Endothelial cell of umbilical vein (primary cell): ENCODE measurements around the gene ADRM1. TPM values are rescaled to one million over a fixed set of nuclear protein-coding genes. Genes with fewer than 3 reads are reported as not detected.

Source experiments
- BruUV-seq: library from RNA; stranded (reverse); fragments of 400-500 nt; replicated peaks from 2 replicates; lab custom pipeline; 2021; lab: Mats Ljungman, UMichigan
- CTCF ChIA-PET: fragments of 300-600, 350-600 bp; sonication (Branson Sonifier 250); formaldehyde crosslinking; loops from one replicate; lab custom pipeline; 2021; ENCODE audit warnings: antibody characterized with exemption, inconsistent platforms; lab: Charles Lee
- POLR2A ChIA-PET: fragments of 300-600, 350-600 bp; sonication (Branson Sonifier 250); formaldehyde crosslinking; loops from one replicate; lab custom pipeline; 2021; ENCODE audit warnings: antibody characterized with exemption, inconsistent platforms; lab: Charles Lee
- DNase-seq: peaks from one replicate; pipeline ENCODE4 v3.0.0-alpha.2; 2011; ENCODE audit warnings: low read depth, low spot score
- FAIRE-seq: peaks from 2 replicates; lab custom pipeline; 2011; peaks lifted over from hg19 to GRCh38; lab: Jason Lieb, UNC
- H2AFZ ChIP-seq: 2 replicates; pipeline ENCODE4 v1.6.0; 2012; ENCODE audit warnings: low read depth, low read length, control low read depth, inconsistent platforms
- H3K27ac ChIP-seq: 2 replicates; pipeline ENCODE4 v1.5.1; 2011; ENCODE audit warnings: low read depth, mild to moderate bottlenecking, control low read depth, low read length, moderate library complexity; ENCODE audit not compliant: insufficient read depth
- H3K27me3 ChIP-seq, 2 experiments: 2 replicates each; pipeline versions ENCODE4 v1.6.0 to v1.6.1; 2011; ENCODE audit warnings: low read length in 2 of 2, mixed read lengths in 1 of 2; ENCODE audit not compliant: control insufficient read depth in 2 of 2, insufficient read depth in 2 of 2
- H3K36me3 ChIP-seq, 2 experiments: 2 replicates in 1 of 2; 3 replicates in 1 of 2; pipeline ENCODE4 v1.5.1; 2011; ENCODE audit warnings: low read length in 2 of 2, mild to moderate bottlenecking in 1 of 2, moderate library complexity in 1 of 2; ENCODE audit not compliant: control insufficient read depth in 2 of 2, insufficient read depth in 2 of 2; ENCODE audit errors: extremely low read depth in 1 of 2
- H3K4me1 ChIP-seq: 3 replicates; pipeline ENCODE4 v1.5.1; 2011; ENCODE audit warnings: mild to moderate bottlenecking, low read length; ENCODE audit not compliant: control insufficient read depth, insufficient read depth; ENCODE audit errors: extremely low read depth
- H3K4me2 ChIP-seq: 2 replicates; pipeline ENCODE4 v1.6.1; 2011; ENCODE audit warnings: low read length, control low read depth, mixed read lengths; ENCODE audit not compliant: insufficient read depth
- H3K4me3 ChIP-seq, 3 experiments: fragments of 200-600 bp in 1 of 3; sonication (generic), shearing (Covaris generic) in 1 of 3; replicated peaks in 1 of 3; 2 replicates each; pipeline ENCODE4 v1.5.1; 2011 to 2016; ENCODE audit warnings: control low read depth in 3 of 3, low read length in 3 of 3, mild to moderate bottlenecking in 2 of 3, inconsistent platforms in 1 of 3, low read depth in 1 of 3, moderate library complexity in 1 of 3; ENCODE audit not compliant: insufficient read depth in 1 of 3
- H3K79me2 ChIP-seq: 2 replicates; pipeline ENCODE4 v1.6.0; 2012; ENCODE audit warnings: low read length, inconsistent platforms; ENCODE audit not compliant: control insufficient read depth, insufficient read depth
- H3K9ac ChIP-seq: replicated peaks from 2 replicates; pipeline ENCODE3; 2011; ENCODE audit warnings: low read length, control low read depth; ENCODE audit not compliant: insufficient read depth; ENCODE audit errors: extremely low read depth
- H3K9me1 ChIP-seq: replicated peaks from 3 replicates; pipeline ENCODE4 v1.6.0; 2011; ENCODE audit warnings: mild to moderate bottlenecking, low read length; ENCODE audit not compliant: control insufficient read depth, insufficient read depth; ENCODE audit errors: extremely low read depth
- H3K9me3 ChIP-seq: replicated peaks from 2 replicates; pipeline ENCODE4 v1.5.1; 2012; ENCODE audit warnings: low read length, inconsistent platforms; ENCODE audit not compliant: control insufficient read depth, insufficient read depth
- H4K20me1 ChIP-seq: replicated peaks from 2 replicates; pipeline ENCODE3; 2011; ENCODE audit warnings: mild to moderate bottlenecking, low read length; ENCODE audit not compliant: control insufficient read depth, insufficient read depth; ENCODE audit errors: extremely low read depth
- EZH2 ChIP-seq: IDR thresholded peaks from 2 replicates; pipeline ENCODE4 v1.6.1; 2012; ENCODE audit warnings: borderline replicate concordance, low read depth, mild to moderate bottlenecking, moderate library complexity, low read length, inconsistent platforms; ENCODE audit not compliant: severe bottlenecking
- FOS ChIP-seq: IDR thresholded peaks from 2 replicates; pipeline ENCODE4 v1.6.1; 2011; ENCODE audit warnings: mild to moderate bottlenecking, low read length, moderate library complexity, borderline replicate concordance; ENCODE audit not compliant: insufficient read depth
- GATA2 ChIP-seq: IDR thresholded peaks from 2 replicates; pipeline ENCODE4 v1.7.0; 2011; ENCODE audit warnings: low read depth, mild to moderate bottlenecking, moderate library complexity, mixed read lengths, low read length; ENCODE audit not compliant: insufficient read length, insufficient read depth
- JUN ChIP-seq: IDR thresholded peaks from 2 replicates; pipeline ENCODE4 v1.6.1; 2011; ENCODE audit warnings: borderline replicate concordance, low read depth; ENCODE audit not compliant: insufficient read length, insufficient read depth
- MYC ChIP-seq: IDR thresholded peaks from one replicate; pipeline ENCODE4 v1.6.1; 2011; ENCODE audit warnings: mild to moderate bottlenecking, low read depth, low read length
- POLR2A ChIP-seq: IDR thresholded peaks from 2 replicates; pipeline ENCODE4 v1.6.1; 2012; ENCODE audit warnings: low read depth, mild to moderate bottlenecking, control low read depth, low read length
- POLR2AphosphoS5 ChIP-seq: IDR thresholded peaks from 2 replicates; pipeline ENCODE4 v1.6.1; 2012; ENCODE audit warnings: low read depth, mild to moderate bottlenecking, control low read depth, low read length, moderate library complexity; ENCODE audit not compliant: insufficient read depth
- dilution Hi-C: fragments of 300-500 bp; cut with MboI; formaldehyde crosslinking; loops from one replicate; pipeline ENCODE4 v1.15.0; 2019; ENCODE audit warnings: low sequenced_read_pairs; ENCODE audit not compliant: extremely low pct_ligation_motif_present
- intact Hi-C: fragments of 100-400 bp; cut with micrococcal nuclease; formaldehyde crosslinking; loops from one replicate; pipeline ENCODE4 v1.10.0; 2022
- polyA plus RNA-seq, 4 experiments: library from polyadenylated mRNA; depleted of rRNA in 3 of 4; stranded (reverse) in 3 of 4; unstranded in 1 of 4; fragments of >200 nt; gene quantifications; 2 replicates each; pipeline versions ENCODE4 v1.2.1 to v1.2.3, GENCODE V29; 2011 to 2012; ENCODE audit warnings: missing spikeins in 1 of 4
- total RNA-seq: library from RNA; stranded (reverse); gene quantifications from 2 replicates; pipeline ENCODE4 v1.2.3, GENCODE V29; 2021
- TF ChIP-seq, protein P1 (sequence below): IDR thresholded peaks from 2 replicates; pipeline ENCODE4 v1.6.1; 2011; ENCODE audit not compliant: insufficient read depth, insufficient read length
- TF ChIP-seq, protein P2 (sequence below), 2 donors: IDR thresholded peaks; 1 replicate in 1 of 2; 2 replicates in 1 of 2; pipeline ENCODE4 v1.5.1; 2011; ENCODE audit warnings: low read length in 2 of 2, mild to moderate bottlenecking in 2 of 2, moderate library complexity in 2 of 2, control low read depth in 1 of 2, inconsistent platforms in 1 of 2, low read depth in 1 of 2; ENCODE audit not compliant: insufficient read depth in 1 of 2; ENCODE audit errors: extremely low read depth in 1 of 2

ADRM1 gene
- total and polyA plus RNA-seq, 2 donors (not counting 3 experiments of a cell fraction or from before 2014, with no cell fraction given) = 154 to 179 TPM

DNA sequence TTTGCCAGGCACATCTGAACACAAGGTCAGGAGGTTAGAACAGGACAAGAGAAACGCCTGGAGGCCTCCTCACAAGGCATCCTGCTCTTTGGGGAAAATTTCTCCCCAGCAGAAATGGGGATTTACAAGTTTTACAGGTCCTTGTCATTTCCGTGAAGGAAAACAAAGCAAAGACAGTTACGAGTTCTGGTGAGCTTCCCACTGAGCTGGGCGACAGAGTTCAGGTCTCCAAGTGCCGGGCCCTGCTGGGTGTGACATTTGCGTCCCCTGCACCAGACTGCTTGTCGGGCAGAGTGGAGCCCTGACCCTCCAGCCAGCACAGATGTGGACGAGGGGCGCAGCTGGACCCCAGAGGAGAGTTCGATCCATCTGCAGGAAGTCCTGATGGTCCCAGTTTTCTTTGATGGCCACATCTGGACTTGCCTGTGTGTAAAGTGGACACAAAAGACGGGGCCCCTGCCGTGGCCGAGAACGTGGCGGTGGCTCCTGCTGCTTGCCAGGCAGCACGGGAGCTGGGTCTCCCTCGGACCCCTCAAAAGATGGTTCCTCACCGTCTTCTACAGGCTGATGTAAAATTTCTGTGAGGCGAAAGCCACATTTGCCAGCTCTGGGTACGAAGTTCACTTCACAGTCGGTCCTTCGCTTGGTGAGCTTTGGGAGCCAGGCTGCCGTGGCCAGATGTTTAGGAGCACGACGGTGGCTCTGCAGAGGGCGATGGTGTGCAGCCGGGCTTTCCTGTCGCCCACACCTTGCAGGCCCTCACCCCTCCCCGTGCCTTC, 5.2 kb upstream of the ADRM1 start:
- Histone ChIP-seq H3K9ac (no peak overlapping the region), H3K4me2 (no peak overlapping the region), H3K4me3 (no peak overlapping the region), H3K36me3 (peaks cover 2 to 4% of the 10 kb centered on the region in 2 experiments), H3K4me1 (no peaks in the 10 kb centered on the region), H3K27ac (no peak overlapping the region), H3K79me2 (no peaks in the 10 kb centered on the region), H3K9me3 (no peaks in the 10 kb centered on the region), H3K27me3 (no peaks in the 10 kb centered on the region), H2AFZ (no peak overlapping the region), H3K9me1 (no peaks in the 10 kb centered on the region), H4K20me1 (no peaks in the 10 kb centered on the region)
- TF ChIP-seq, protein P1, sequence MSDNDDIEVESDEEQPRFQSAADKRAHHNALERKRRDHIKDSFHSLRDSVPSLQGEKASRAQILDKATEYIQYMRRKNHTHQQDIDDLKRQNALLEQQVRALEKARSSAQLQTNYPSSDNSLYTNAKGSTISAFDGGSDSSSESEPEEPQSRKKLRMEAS = no peak
- no peak for TF ChIP-seq JUN
- TF ChIP-seq EZH2 = no peak
- TF ChIP-seq, protein P2, sequence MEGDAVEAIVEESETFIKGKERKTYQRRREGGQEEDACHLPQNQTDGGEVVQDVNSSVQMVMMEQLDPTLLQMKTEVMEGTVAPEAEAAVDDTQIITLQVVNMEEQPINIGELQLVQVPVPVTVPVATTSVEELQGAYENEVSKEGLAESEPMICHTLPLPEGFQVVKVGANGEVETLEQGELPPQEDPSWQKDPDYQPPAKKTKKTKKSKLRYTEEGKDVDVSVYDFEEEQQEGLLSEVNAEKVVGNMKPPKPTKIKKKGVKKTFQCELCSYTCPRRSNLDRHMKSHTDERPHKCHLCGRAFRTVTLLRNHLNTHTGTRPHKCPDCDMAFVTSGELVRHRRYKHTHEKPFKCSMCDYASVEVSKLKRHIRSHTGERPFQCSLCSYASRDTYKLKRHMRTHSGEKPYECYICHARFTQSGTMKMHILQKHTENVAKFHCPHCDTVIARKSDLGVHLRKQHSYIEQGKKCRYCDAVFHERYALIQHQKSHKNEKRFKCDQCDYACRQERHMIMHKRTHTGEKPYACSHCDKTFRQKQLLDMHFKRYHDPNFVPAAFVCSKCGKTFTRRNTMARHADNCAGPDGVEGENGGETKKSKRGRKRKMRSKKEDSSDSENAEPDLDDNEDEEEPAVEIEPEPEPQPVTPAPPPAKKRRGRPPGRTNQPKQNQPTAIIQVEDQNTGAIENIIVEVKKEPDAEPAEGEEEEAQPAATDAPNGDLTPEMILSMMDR (IDR thresholded peaks at IDR 0.05; ENCODE audit: extremely low read depth in 1 of 2, insufficient read depth in 1 of 2, low read depth in 1 of 2, low read length in 2 of 2) = no peak
- TF ChIP-seq MYC = no peak
- TF ChIP-seq GATA2 = no peak
- no peak for TF ChIP-seq POLR2AphosphoS5
- no peak for TF ChIP-seq POLR2A
- TF ChIP-seq FOS = no peak
- CTCF ChIA-PET = interaction anchor here (2.2 kb wide), 1 partner anchor 85 kb away, joined by 10 read pairs; no protein-coding TSS in a partner anchor
- no TSS peak for BruUV-seq
- intact Hi-C loops (no loop called here), dilution Hi-C loops (no loop called here)
- FAIRE-seq = no peak
- POLR2A ChIA-PET = no interaction called here
- no peak for DNase-seq
